NCI-H2107 (cell line): ENCODE data around the gene MDK.

Source experiments
- DNase-seq: peaks from one replicate; lab custom pipeline; 2025; lab: John Stamatoyannopoulos, UW

The MDK gene

DNA sequence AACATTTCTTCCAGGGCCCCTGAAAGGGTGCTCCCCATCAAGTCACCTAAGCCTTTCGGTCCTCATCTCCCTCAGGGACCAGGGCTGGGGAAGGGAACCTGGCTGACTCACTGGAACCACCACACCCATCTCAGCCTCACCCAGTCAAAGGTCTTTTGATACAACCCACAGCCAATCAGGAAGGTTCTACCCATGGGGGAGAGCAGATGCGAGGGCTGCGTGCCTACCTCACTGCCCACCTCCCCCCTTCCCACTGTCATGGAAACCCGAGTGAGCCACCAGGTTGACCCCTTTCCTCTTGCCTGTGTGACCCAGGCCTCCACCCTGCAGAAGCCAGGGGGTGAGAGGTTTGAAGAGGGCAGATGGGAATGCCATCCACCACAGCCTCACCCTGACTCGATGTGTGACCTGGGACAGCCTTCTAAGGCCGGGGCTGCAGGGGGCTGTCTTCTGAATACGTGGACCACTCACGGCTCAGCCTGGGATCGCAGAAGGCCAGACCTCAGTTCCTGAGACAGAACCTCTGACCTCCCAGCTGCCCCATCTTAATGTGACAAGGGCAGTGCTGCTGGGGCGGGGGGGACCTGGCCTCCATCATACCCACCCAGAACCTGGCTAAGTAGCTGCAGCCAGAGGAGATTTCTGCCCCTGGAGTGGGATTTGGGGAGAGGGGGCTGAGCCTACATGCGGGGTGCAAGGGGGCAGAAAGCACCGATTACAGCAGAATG is 2.7 kb downstream of the MDK start:
- DNase-seq = no peak

DNA sequence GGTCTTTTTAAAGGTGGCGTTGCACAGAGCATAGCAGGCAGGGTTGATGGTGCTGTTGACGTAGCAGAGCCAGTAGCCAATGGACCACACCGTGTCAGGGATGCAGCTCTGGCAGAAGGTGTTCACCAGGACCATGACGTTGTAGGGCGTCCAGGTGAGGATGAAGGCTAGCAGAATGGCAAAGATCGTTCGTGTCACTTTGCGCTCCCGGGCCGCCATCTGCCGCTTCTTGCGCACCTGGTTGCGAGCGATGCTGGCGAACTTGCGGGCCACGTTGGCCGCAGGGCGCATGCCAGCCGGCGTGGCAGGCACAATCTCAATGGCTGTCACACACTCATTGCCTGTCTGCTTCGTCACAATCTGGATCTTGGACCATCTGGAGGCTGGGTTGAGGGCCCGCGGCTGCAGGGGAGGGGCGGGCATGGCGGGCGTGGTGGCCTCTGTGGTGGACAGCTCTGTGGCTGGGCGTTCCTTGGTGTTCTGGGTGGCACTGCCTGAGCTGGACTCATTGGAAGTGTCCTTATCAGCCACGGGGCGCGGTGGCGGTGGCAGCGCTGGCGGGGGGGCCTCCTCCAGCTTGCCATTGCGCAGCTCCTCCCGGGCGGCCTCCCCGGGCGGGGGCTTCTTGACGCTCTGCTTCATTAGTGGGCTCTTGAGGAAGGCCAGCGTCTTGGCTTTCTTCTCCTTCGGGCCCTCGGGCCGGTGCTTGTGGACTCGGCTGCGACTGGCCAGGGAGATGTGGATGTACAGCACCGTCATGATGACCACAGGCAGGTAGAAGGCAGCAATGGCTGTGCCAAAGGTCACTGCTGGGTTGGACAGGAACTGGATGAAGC is 3.9 kb downstream of the MDK start:
- no peak for DNase-seq

DNA sequence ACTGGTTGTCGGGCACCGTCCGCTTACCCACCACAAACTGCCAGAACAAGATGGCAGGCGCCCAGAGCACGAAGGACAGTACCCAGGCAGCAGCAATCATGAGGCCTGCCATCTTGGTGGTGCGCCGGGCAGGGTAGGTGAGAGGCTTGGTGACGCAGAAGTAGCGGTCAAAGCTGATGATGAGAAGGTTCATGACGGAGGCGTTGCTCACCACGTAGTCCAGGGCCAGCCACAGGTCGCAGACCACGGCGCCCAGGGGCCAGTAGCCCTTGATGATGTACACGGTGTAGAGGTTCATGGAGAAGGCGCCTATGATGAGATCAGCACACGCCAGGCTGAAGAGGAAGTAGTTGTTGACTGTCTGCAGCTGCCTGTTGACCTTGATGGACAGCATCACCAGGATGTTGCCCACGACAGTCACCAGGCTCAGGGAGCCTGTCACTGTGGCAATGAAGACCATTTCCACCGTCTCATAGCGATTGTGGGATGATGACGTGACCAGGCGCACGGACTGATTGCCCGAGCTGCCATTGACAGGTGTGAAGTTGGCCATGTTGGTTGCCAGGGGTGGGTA is 4.6 kb downstream of the MDK start:
- no peak for DNase-seq

DNA sequence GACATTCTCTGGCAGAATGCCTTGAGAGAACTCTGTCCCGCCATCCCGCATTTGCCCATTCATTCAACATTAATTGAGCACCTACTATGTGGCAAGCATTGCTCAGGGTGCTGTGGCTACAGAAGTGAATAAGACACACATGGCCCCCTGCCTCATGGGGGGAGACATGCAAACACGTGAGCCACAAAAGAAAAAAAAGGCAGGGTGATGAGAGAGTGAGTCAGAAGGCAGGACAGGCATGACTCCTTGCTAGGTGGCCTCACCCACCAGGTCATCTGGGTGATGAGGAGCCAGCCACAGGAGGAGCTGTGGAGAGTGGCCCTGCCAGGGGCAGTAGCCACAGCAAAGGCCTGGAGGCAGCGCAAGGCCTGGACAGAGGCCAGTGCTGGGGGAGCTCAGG is 5.2 kb downstream of the MDK start:
- DNase-seq = no peak

DNA sequence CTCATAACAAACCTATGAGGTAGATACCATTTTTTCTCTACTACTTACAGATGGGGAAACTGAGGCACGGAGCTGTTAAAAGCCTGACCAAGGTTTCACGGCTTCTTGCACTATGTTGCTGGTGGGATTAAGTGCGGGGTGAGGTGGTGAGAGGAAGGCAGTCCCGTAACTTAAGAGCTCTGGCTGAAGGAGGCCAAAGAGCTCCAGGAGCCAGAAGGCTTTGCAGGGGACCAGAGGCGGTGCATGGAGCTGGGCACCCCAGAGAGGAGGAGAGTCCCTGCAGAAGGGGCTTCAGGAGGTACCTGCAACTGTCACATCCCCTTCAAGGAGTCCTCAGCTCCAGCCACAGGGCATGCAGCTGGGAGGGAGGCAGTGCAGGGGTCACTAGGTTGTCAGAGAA is 6.0 kb downstream of the MDK start:
- DNase-seq = no peak

DNA sequence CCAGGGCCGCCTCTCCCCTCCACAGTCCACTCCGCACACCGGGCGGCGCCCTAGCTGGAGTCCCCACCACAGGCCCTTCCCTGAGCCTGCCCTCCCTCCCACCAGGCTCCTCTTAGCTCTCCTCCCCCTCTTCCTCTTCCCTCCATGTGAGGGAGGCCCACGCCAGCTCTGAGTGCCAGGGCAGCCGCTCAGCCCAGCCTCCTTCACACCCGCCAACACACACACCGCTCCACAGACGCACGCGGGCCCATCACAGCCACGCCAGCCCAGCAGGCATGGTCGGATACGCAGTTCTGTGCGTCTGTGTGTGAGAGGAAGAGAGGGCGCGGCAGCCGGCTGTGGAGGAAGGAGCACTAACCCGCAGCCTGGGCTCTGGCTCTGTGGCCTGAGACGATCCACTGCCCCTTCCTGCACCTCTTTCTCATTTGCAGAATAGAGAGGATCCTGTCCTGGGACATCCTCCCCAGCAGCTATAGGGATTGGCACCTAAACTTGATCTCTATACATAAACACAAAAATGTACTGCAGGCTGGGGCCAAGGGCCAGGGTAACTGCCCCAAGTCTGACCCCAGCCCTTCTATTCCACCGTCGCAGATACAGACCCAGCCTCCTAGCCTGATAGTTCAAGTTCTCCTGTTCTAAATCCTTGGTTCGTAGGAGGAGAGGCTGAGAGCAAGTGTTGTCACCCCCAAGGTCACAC is 6.6 kb downstream of the MDK start:
- no peak for DNase-seq

DNA sequence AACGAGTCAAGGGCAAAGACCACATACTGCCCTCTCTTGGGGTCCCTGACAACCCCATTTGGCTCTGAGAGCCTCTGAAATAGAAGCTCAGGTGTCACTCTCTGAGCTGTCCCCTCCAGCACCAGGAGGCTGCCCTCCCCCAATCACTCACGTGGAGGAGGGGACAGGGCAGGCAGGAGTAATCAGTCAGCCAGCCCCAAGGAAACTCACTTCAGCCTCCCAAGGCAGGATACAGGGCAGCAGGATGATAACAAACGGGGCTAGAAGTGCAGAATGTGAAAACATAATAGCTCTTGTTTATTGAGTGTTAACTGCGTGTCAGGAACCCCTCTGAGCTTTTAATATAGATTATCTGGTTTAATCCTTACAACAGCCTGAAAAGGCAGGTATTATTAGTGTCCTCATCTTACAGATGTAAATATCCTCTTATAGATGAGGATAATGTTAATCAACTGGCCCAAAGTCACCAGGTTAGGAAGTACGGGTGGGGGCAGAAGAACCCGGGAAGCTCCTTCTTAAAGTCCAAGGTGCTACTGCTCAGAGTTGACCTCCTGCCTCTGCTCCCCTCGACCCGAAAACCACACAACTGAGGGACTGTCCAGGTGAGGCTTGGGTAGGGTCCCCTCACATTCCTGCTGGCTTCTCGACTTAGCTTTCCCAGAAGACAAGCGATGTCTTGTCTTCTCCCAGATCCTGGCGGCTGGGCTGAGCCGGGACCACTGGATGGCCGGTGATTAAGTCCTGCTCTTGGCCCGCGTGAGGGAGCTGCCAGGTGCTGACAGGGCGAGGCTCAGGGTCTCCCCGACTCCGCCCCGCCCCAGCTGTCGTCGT is 7.4 kb downstream of the MDK start:
- DNase-seq = no peak

DNA sequence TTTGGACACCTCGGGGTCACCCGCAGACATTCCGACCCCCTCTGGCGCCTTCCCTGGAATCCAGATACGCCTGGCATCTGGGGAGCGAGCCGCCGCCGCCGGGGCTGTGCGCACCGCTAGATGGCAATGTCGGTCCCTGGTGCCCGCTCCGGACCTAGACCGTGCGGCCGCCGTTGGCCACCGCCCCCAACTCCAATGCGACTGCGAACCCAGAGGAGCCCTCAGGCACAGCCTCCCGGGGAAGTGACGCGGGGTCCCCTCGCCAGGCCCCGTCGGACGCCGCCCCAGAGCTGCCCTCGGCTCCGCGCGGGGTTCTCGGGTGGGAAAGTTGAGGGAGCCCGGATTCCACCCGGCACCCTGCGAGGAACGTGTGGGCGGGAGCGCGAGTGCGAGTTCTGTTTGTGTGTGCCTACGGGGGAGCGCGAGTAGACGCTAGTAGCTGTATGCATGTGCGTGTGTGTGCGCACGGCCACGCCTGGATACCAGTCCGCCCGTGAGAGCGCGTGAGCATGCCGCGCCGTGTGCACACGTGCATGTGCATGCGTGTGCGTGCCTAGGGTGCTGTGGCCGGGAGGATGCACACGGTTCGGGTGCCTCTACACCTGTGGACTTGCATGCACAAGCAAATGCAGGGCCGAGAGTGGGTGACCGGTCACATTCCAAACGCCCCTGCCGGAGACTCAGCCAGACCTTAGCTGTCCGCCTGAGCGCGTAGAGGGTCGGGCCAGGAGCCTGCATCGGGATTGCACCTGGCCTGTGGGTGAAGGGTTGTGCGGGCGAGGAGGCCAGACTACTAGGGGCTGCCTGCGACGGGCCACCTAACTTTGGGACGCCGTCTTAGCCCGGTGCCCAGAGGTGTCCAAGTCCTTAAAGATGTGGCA is 8.2 kb downstream of the MDK start:
- peak; percentile 38 for DNase-seq

DNA sequence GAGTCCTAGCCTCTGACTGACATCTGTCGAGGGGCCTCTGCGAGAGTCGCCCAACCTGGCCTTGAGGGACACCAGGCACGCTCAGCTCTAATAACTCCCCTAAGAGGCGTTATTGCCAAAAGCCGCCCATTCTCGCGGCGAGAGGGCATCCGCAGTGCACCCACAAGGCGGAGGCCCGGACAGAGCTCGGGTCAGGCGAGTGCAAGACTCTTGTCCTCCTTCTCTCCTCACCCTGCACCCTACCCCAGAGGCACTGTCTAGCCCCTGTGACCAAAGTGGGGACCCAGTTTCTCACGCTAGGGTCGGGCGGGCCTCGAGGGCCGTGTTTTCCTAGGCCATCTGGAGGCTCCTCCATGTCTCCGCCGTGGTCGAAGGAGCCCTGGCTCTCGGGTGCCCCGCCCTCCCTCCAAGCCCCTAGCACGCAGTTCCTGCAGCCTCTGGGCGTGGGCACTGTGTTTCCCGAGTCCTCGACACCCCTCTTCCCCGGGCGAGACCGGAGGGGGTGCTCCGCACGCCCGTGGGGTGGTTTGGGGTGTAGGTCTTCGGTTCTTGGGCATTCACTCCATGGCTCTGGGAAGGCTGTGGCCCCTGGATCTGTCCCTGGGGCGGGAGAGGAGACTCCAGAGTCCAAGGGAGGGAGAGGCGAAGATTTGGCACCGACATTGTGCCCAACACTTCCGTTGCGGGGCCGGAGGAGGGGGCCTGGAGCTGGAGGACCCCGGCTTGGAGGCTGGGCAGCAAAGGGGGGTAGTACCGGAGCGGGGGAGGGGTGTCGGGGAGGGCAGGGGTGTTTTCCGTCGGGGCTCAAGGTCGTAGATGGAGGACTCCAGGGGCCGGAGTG is 9.1 kb downstream of the MDK start:
- no peak for DNase-seq

DNA sequence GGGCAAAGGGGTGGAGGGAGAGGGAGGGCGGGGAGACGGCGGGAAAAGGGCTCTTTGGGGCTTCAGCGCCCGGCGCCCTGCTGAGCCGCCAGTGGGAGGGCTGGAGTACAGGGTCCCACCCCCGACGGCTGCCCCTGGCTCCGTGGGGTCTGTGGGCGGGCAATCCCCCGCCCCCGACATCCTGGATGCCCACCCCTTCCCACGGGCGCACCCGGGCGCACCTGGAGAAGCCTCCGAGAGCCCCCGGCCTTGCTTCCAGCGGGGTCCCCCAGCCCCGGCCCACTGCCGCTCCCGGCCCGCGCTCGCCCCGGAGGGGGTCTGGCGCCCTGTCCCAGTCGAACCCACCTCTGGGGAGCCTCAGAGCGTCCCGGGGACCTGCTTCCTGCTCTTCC is 9.7 kb downstream of the MDK start:
- DNase-seq = no peak

DNA sequence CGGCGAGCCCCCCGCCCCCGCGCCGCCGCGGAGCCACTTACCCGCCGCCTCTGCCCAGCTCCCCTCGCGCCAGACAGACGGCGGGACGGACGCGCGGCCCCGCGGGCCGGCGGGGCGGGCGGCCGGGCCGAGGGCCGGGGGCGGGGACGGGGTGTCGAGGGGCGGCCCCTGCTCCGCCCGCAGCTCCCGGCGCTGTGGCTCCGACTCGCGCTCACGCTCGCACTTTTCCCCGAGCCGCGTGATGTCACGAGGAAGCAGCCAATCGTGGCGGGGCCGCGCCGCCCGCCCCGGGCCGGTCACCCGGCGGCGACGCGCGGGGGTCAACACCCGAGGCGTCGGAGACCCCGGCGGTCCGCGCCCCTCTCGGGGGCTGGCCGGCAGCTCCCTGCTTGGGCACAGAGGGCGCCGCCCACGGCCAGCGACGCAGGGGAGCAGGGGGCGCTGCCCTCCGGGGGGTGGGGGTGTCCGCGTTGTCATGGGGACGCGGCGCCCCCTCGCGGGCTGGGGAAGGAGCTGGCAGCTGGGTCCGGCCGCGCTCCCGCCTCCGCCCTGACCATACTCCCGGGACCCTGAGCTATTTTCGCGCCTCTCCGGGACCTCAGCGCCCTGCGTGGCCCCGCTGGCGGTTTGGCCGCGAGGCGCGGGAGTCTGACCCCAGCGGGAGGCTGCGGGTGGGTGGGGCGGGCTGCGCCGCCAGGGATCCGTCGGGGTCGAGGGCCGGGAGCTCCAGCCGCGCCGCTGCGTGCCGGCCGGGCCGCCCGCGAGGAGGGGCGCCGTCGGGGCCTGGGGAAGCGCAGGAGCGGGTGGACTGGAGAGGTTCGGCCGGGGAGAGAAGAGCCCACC is 10.3 kb downstream of the MDK start, which contains the start of gene CHRM4:
CHRM4 (minus strand) TSS at position 199 of the 843 bp plus-strand sequence. CDS start 5,219 bp downstream, outside the sequence.
- DNase-seq = peak; percentile 52

DNA sequence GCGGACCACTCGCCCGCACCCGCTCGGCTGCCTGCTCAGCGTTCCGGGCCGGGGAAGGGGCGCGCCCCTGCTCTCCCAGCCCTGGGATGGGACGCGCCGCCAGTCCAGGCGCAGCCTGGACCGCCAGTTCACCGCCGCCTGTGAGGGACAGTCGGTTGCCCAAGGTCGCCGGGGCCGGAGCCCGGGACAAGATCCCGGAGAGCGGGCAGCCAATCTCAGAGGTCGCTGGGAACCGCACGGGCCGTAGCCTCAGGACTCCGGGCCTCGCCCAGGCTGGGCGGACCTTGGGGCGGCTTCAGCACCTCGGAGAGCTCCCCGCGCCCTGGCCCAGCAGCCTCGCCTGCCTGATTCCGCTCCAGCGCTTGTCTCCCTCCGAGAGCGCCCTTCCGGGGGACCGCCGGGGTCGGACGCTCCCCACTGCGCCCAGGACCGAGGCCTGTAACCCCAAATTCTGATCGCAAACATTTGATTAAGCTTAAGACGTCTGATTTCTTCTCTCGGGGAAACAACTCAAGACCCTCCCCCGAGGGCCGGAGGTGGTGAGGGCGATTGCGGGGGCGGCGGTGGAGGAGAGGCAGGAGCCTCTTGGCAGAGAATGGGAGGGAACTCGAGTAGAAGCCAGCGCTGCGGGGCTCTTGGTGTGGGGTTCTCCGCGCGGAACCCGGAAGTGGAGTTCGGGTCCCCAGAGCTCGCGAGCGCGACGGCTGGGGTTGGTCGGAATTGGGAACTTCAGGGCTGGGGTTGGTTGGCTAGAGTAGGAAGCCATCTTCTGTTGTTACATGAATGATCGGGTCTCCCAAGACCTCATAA is 11.2 kb downstream of the MDK start:
- DNase-seq = no peak

DNA sequence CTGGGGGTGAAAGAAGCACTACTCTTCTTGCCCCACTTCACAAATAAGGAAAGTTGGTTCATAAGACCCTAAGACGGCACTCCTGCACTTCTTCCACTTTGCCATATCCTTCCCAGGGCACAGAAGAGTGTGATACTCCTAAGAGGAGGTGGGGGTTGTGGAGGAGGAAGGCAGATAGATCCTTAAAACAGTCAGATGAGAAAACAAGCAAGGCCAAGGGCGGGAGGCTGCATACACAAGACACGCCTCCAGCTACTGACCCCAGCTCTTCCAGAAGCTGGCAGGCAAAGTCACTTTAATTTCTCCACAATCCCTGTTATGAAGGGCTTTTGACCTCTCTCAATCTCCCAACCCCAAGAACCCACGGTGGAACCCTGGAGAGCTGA is 11.8 kb downstream of the MDK start:
- DNase-seq = no peak

DNA sequence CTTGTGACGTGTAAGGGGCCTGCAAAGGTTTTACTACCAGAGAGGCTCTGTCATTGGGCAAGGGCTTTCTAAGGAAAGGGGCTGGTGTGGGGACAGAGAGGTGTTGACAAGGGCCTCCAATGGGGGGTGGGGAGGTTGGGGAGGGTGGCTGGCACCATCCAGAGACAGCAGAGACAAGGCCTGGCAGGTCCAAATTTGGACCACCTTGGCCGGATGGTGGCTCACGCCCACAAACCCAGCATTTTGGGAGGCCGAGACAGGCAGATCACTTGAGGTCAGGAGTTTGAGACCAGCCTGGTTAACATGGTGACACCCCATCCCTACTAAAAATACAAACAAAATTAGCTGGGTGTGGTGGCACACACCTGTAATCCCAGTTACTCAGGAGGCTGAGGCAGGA is 12.3 kb downstream of the MDK start:
- no peak for DNase-seq

DNA sequence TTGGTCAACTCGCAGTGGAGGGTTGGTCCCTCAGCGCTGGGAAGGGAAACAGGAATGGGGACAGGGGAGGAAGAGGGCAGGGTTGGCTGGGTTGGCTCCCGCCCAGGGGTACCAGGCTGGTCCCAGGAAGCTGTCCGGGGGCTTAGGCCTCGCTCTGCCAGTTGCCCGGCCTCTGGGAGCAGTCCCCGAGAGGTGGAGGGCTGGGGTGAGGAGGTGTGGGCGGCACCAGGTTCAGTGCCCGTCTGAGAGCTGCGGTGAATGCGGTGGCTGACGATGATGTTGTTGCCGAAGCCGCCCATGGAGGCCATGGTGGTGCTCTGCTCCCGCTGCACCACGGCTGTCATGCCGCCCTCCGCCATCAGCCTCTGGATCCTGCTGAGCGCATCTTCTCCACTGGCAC is 16.1 kb downstream of the MDK start:
- no peak for DNase-seq

DNA sequence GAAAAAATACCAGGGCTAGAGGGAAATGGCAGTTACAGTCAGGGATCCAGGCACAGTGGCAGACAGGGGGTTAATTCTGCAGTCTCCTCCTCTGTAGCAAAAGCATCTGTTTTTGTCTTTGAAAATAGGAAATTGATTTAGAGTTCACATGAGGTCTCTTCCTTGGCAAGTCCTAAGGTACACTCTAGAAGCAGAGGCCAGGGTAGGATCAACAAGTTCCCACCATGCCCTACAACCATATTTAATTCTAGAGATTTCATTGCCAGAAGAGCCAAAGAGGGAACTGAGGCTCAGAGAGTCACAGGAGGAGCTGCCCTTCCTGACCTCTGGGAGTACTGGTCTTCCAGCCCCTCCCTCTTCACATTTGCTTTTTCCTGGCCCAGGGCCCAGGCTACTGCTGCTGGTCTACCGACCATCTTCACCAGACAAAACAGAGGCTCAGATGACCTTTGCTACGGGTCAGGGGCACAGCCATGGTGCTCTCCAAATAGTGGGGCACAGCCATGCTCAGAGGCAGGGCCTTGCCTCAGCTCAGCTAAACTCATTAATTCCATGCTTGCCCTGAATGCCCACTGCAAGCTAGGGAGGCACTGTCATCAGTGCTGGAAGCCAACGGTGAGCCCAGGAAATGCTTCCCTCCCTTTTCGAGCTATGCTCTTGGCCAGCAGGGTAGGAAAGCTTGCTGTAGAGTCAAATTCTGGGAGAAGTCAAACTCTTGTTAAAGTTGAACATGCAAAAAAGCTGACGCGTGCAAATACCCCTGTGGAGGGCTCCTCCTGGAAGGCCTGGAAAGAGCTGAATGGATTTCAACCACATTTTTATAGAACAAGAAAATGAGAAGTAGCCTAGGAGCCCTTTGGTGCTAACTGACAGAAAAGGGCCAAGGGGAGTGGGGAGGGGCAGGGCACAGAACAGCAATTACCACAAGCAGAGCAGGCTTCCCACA is 21.8 kb downstream of the MDK start:
- no peak for DNase-seq
